GM18907 (cell line): ENCODE measurements around the gene OSGIN1.
"Not testable (repeated sequence)": the region's sequence is repeated elsewhere in the genome, so short reads cannot be mapped to it uniquely, and the experiment has no call there.

Source experiments
- ATAC-seq: cut with Tn5 transposase; IDR thresholded peaks from one replicate; pipeline ENCODE4 v1.9.1; 2021; ENCODE audit warnings: mild to moderate bottlenecking, moderate library complexity; ENCODE audit not compliant: unreplicated experiment

Gene OSGIN1

GRCh38 chr16:83940630-83941378 is 12.2 kb upstream of the OSGIN1 start:
- no peak for ATAC-seq

- ATAC-seq: not testable (repeated sequence)
Measured at GRCh38 chr16:83941546-83941945, 11.5 kb upstream of the OSGIN1 start.

GRCh38 chr16:83942074-83942473 is 11.0 kb upstream of the OSGIN1 start:
- ATAC-seq: no peak

GRCh38 chr16:83942815-83943515 is 10.1 kb upstream of the OSGIN1 start:
- no peak for ATAC-seq

- ATAC-seq: no peak
Measured at GRCh38 chr16:83943516-83944050, 9.5 kb upstream of the OSGIN1 start.

GRCh38 chr16:83945587-83945986 is 7.5 kb upstream of the OSGIN1 start:
- no peak for ATAC-seq

- ATAC-seq: no peak
Measured at GRCh38 chr16:83946154-83946780, 6.8 kb upstream of the OSGIN1 start.

- no peak for ATAC-seq
Measured at GRCh38 chr16:83946781-83947566, 6.1 kb upstream of the OSGIN1 start.

GRCh38 chr16:83947642-83948234 is 5.3 kb upstream of the OSGIN1 start:
- ATAC-seq: no peak

GRCh38 chr16:83948914-83949723 is 3.9 kb upstream of the OSGIN1 start:
- ATAC-seq: no peak

- no peak for ATAC-seq
Measured at GRCh38 chr16:83949724-83950001, 3.4 kb upstream of the OSGIN1 start.

- ATAC-seq: not testable (repeated sequence)
Measured at GRCh38 chr16:83950862-83951399, 2.1 kb upstream of the OSGIN1 start.

- no peak for ATAC-seq
Measured at GRCh38 chr16:83951544-83951943, 1.5 kb upstream of the OSGIN1 start.

GRCh38 chr16:83952587-83952939 is 477 bp upstream of the OSGIN1 start:
- no peak for ATAC-seq

GRCh38 chr16:83953796-83954576 is 946 bp downstream of the OSGIN1 start:
- no peak for ATAC-seq

GRCh38 chr16:83954577-83955016 is 1.6 kb downstream of the OSGIN1 start:
- ATAC-seq: no peak

GRCh38 chr16:83955218-83956130 is 2.4 kb downstream of the OSGIN1 start:
- no peak for ATAC-seq
